Hair follicular keratinocyte (primary cell): ENCODE measurements around the gene SNCB. TPM values are rescaled to one million over a fixed set of nuclear protein-coding genes. Genes with fewer than 3 reads are reported as not detected.

Experiments
- total RNA-seq: library from RNA; depleted of rRNA; stranded (reverse); fragments of >200 nt; gene quantifications from 2 replicates; pipeline ENCODE4 v1.2.3, GENCODE V29; 2015

The SNCB gene
- 0.15 and 0.23 TPM in 2 replicates for total RNA-seq

GRCh38 chr5:176629853-176630680 lies at the start of gene SNCB, which contains the start of gene EIF4E1B:
Gene SNCB (minus strand): TSS chr5:176630534. CDS start chr5:176629654, 880 bp downstream.
Gene EIF4E1B (plus strand): TSS chr5:176630675. CDS start chr5:176642788, 12,113 bp downstream.

GRCh38 chr5:176647030-176647842 lies 16.9 kb upstream of the SNCB start, which contains the start of gene TSPAN17:
Gene TSPAN17 (plus strand): TSS chr5:176647484. CDS start chr5:176647616, 132 bp downstream.

GRCh38 chr5:176609724-176610434 lies 20.5 kb downstream of the SNCB start, which contains the start of gene GPRIN1:
Gene GPRIN1 (minus strand): TSS chr5:176610156. CDS start chr5:176599834, 10,322 bp downstream.

Other genes starting within 250 kb of the SNCB start
- gene NOP16, start 241.9 kb downstream of the SNCB start, total RNA-seq = 20.3 and 45.0 TPM in 2 replicates
- gene HIGD2A, start 241.8 kb downstream of the SNCB start, total RNA-seq = 94.5 and 105 TPM in 2 replicates
- 357 and 420 TPM in 2 replicates for gene CLTB, start 214.0 kb downstream of the SNCB start, total RNA-seq
- 33.7 and 34.0 TPM in 2 replicates for gene FAF2, start 182.1 kb downstream of the SNCB start, total RNA-seq
- 8.2 and 11.6 TPM in 2 replicates for gene RNF44, start 93.1 kb downstream of the SNCB start, total RNA-seq
- not detected in 2 replicates for gene CDHR2, start 81.2 kb downstream of the SNCB start, total RNA-seq
- 8.7 and 11.0 TPM in 2 replicates for gene GPRIN1, start 20.4 kb downstream of the SNCB start, total RNA-seq
- gene EIF4E1B, start 141 bp upstream of the SNCB start, total RNA-seq = not detected in 2 replicates
- 34.3 and 36.1 TPM in 2 replicates for gene TSPAN17, start 16.9 kb upstream of the SNCB start, total RNA-seq
- 0.08 and 0.16 TPM in 2 replicates for gene UNC5A, start 180.0 kb upstream of the SNCB start, total RNA-seq